Retinal pigment epithelial cell (primary cell): ENCODE data around the gene PDE2A.

Experiments used
- DNase-seq: peaks from one replicate; pipeline ENCODE4 v3.0.0-alpha.2; 2010; ENCODE audit warnings: low read depth
- H3K4me3 ChIP-seq: 2 replicates; pipeline ENCODE4 v1.5.1; 2011; ENCODE audit warnings: mild to moderate bottlenecking, low read length, control low read depth, moderate library complexity
- CTCF ChIP-seq: conservative IDR thresholded peaks from 2 replicates; pipeline ENCODE4 v1.5.1; 2011; ENCODE audit warnings: low read depth, low read length, control low read depth, inconsistent platforms

The PDE2A gene

GRCh38 chr11:72701466-72701865 lies 27.2 kb upstream of the PDE2A start:
- no peak overlapping the region for H3K4me3 ChIP-seq
- DNase-seq = no peak
- TF ChIP-seq CTCF = no peak

GRCh38 chr11:72700146-72700545 lies 25.9 kb upstream of the PDE2A start:
- no peak for DNase-seq
- TF ChIP-seq CTCF = no peak
- H3K4me3 ChIP-seq = no peak overlapping the region

GRCh38 chr11:72697814-72698213 lies 23.6 kb upstream of the PDE2A start:
- TF ChIP-seq CTCF = no peak
- DNase-seq = no peak
- no peak overlapping the region for H3K4me3 ChIP-seq

GRCh38 chr11:72696866-72697700 lies 22.9 kb upstream of the PDE2A start:
- no peak for TF ChIP-seq CTCF
- DNase-seq = no peak
- H3K4me3 ChIP-seq = no peak overlapping the region

- TF ChIP-seq CTCF = no peak
- no peak overlapping the region for H3K4me3 ChIP-seq
- DNase-seq = no peak
Observed at GRCh38 chr11:72695354-72695753, 21.1 kb upstream of the PDE2A start.

- no peak for DNase-seq
- no peak overlapping the region for H3K4me3 ChIP-seq
- peak; percentile 13 for TF ChIP-seq CTCF
Observed at GRCh38 chr11:72693271-72693968, 19.2 kb upstream of the PDE2A start.
